Gastrocnemius medialis (tissue), 4 donors: Measurements from ENCODE around the gene OAF.

ENCODE experiments used
- POLR2A ChIP-seq, 2 donors: fragments of 450-650 bp; IDR thresholded peaks; one replicate each; pipeline ENCODE4 v1.6.1; 2017; ENCODE audit warnings: antibody characterized with exemption in 2 of 2, mild to moderate bottlenecking in 2 of 2, moderate library complexity in 2 of 2
- TF ChIP-seq, protein P1 (sequence below), 5 experiments: fragments of 450-650 bp in 3 of 5; fragments of 200-600 bp in 2 of 5; sonication (generic) in 2 of 5; IDR thresholded peaks in 4 of 5; conservative IDR thresholded peaks in 1 of 5; 1 replicate in 4 of 5; 2 replicates in 1 of 5; pipeline ENCODE4 v1.5.1; 2016 to 2019; ENCODE audit warnings: antibody characterized with exemption in 5 of 5, mild to moderate bottlenecking in 3 of 5, moderate library complexity in 3 of 5

DNA sequence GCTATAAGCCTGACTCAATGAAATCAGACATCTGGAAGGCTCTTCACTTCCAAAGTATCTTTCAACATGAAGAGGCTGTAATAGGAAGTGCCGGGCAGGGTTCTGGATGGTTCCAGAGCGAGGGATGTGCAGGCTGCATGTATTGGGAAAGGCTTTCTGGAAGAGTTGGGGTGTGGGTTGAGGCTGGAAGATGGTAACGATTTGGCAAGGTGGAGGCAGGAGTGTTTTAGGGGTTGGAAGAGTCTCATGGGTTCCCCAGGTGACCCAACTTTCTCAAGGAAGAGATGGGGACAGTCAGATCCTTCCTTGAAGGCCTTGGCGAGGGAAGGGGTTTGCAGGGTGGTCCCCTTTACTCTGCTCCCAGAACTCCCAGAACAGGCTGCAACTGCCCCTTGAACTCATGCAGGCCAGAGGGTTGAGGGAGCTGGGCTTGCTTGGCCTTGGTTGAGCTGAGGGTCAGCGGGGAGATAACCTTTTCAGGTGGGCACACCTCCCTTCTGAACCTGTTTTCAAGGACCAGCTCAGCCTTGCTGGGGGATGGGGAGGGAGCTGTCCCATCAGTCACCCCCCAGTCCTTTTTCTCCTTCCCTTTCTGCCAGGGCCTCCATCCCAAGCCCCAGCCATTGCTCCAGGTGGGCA, 19.7 kb downstream of the OAF start:
- TF ChIP-seq, protein P1, sequence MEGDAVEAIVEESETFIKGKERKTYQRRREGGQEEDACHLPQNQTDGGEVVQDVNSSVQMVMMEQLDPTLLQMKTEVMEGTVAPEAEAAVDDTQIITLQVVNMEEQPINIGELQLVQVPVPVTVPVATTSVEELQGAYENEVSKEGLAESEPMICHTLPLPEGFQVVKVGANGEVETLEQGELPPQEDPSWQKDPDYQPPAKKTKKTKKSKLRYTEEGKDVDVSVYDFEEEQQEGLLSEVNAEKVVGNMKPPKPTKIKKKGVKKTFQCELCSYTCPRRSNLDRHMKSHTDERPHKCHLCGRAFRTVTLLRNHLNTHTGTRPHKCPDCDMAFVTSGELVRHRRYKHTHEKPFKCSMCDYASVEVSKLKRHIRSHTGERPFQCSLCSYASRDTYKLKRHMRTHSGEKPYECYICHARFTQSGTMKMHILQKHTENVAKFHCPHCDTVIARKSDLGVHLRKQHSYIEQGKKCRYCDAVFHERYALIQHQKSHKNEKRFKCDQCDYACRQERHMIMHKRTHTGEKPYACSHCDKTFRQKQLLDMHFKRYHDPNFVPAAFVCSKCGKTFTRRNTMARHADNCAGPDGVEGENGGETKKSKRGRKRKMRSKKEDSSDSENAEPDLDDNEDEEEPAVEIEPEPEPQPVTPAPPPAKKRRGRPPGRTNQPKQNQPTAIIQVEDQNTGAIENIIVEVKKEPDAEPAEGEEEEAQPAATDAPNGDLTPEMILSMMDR (IDR thresholded peaks at IDR 0.05 in 4 of 5, conservative IDR thresholded peaks at IDR 0.05 in 1 of 5) = no peak
- no peak for TF ChIP-seq POLR2A (IDR thresholded peaks at IDR 0.05)
